ENCODE measurements around the gene LEMD3. TPM values are rescaled to one million over a fixed set of nuclear protein-coding genes. Genes with fewer than 3 reads are reported as not detected.
"Not testable (repeated sequence)": the region's sequence is repeated elsewhere in the genome, so short reads cannot be mapped to it uniquely, and the experiment has no call there.

Gene LEMD3
- total RNA-seq, 1 experiment from 2014 or later, result 46.8 TPM

- Mint-ChIP-seq H3K36me3 (ENCODE audit: insufficient read depth, unreplicated experiment) (peaks cover 16% of the 10 kb centered on the region), H3K27ac (ENCODE audit: unreplicated experiment) (no peak within 1 kb of the TSS), H3K4me3 (ENCODE audit: low read depth, unreplicated experiment) (peak within 1 kb of the TSS; percentile 63), H3K27me3 (ENCODE audit: unreplicated experiment) (peaks cover 39% of the 10 kb centered on the region), H3K4me1 (ENCODE audit: low read depth, unreplicated experiment) (no peaks in the 10 kb centered on the region), H3K9me3 (ENCODE audit: low read depth, unreplicated experiment) (no peaks in the 10 kb centered on the region)
- BruUV-seq (replicated peaks), result no TSS peak
- intact Hi-C loops (cut with micrococcal nuclease; ENCODE audit: unreplicated experiment), result no loop called here
- CTCF ChIA-PET, result no interaction called here
- TF ChIP-seq CTCF (IDR thresholded peaks at IDR 0.05; ENCODE audit: unreplicated experiment), result no peak
- DNase-seq, result peak; percentile 61
Measured at GRCh38 chr12:65278576-65279368, 109.4 kb downstream of the LEMD3 start, which contains the start of gene MSRB3. Gene MSRB3 (plus strand): TSS chr12:65278683. CDS start chr12:65308580, 29,897 bp downstream.

GRCh38 chr12:65279369-65280112, 110.2 kb downstream of the LEMD3 start:
- BruUV-seq (replicated peaks), result no TSS peak
- CTCF ChIA-PET, result no interaction called here

GRCh38 chr12:65280306-65280705, 110.9 kb downstream of the LEMD3 start:
- H3K27me3 Mint-ChIP-seq (ENCODE audit: unreplicated experiment), result peaks cover 34% of the 10 kb centered on the region
- no peak overlapping the region for H3K4me3 Mint-ChIP-seq (ENCODE audit: low read depth, unreplicated experiment)
- H3K27ac Mint-ChIP-seq (ENCODE audit: unreplicated experiment), result no peak overlapping the region
- no peaks in the 10 kb centered on the region for H3K4me1 Mint-ChIP-seq (ENCODE audit: low read depth, unreplicated experiment)
- intact Hi-C loops (cut with micrococcal nuclease; ENCODE audit: unreplicated experiment), result no loop called here
- no peaks in the 10 kb centered on the region for H3K9me3 Mint-ChIP-seq (ENCODE audit: low read depth, unreplicated experiment)
- no TSS peak for BruUV-seq (replicated peaks)
- TF ChIP-seq CTCF (IDR thresholded peaks at IDR 0.05; ENCODE audit: unreplicated experiment), result no peak
- no peak for DNase-seq
- CTCF ChIA-PET, result no interaction called here
- H3K36me3 Mint-ChIP-seq (ENCODE audit: insufficient read depth, unreplicated experiment), result peaks cover 16% of the 10 kb centered on the region

More at GRCh38 chr12:65279369-65280112, 110.2 kb downstream of the LEMD3 start:
- intact Hi-C loops (cut with micrococcal nuclease; ENCODE audit: unreplicated experiment), result no loop called here
- DNase-seq, result no peak
- TF ChIP-seq CTCF (IDR thresholded peaks at IDR 0.05; ENCODE audit: unreplicated experiment), result no peak
- H3K36me3 Mint-ChIP-seq (ENCODE audit: insufficient read depth, unreplicated experiment), result peaks cover 16% of the 10 kb centered on the region
- H3K4me3 Mint-ChIP-seq (ENCODE audit: low read depth, unreplicated experiment), result peak overlapping the region; percentile 63
- no peak overlapping the region for H3K27ac Mint-ChIP-seq (ENCODE audit: unreplicated experiment)
- no peaks in the 10 kb centered on the region for H3K9me3 Mint-ChIP-seq (ENCODE audit: low read depth, unreplicated experiment)
- H3K27me3 Mint-ChIP-seq (ENCODE audit: unreplicated experiment), result peaks cover 39% of the 10 kb centered on the region
- no peaks in the 10 kb centered on the region for H3K4me1 Mint-ChIP-seq (ENCODE audit: low read depth, unreplicated experiment)

GRCh38 chr12:65282840-65283239, 113.5 kb downstream of the LEMD3 start:
- BruUV-seq (replicated peaks), result no TSS peak
- intact Hi-C loops (cut with micrococcal nuclease; ENCODE audit: unreplicated experiment), result loop anchor here (2.0 kb wide), 1 partner anchor 398 kb away; no protein-coding TSS in a partner anchor
- DNase-seq, result no peak
- no peaks in the 10 kb centered on the region for H3K4me1 Mint-ChIP-seq (ENCODE audit: low read depth, unreplicated experiment)
- peaks cover 21% of the 10 kb centered on the region for H3K27me3 Mint-ChIP-seq (ENCODE audit: unreplicated experiment)
- CTCF ChIA-PET, result interaction anchor here (0.7 kb wide), 1 partner anchor 415 kb away, joined by 3 read pairs; no protein-coding TSS in a partner anchor
- no peaks in the 10 kb centered on the region for H3K9me3 Mint-ChIP-seq (ENCODE audit: low read depth, unreplicated experiment)
- peaks cover 15% of the 10 kb centered on the region for H3K36me3 Mint-ChIP-seq (ENCODE audit: insufficient read depth, unreplicated experiment)
- no peak overlapping the region for H3K27ac Mint-ChIP-seq (ENCODE audit: unreplicated experiment)
- no peak for TF ChIP-seq CTCF (IDR thresholded peaks at IDR 0.05; ENCODE audit: unreplicated experiment)
- H3K4me3 Mint-ChIP-seq (ENCODE audit: low read depth, unreplicated experiment), result no peak overlapping the region

- H3K9me3 Mint-ChIP-seq (ENCODE audit: low read depth, unreplicated experiment); DNase-seq; H3K27me3 Mint-ChIP-seq (ENCODE audit: unreplicated experiment); H3K4me1 Mint-ChIP-seq (ENCODE audit: low read depth, unreplicated experiment); H3K27ac Mint-ChIP-seq (ENCODE audit: unreplicated experiment); H3K4me3 Mint-ChIP-seq (ENCODE audit: low read depth, unreplicated experiment); CTCF ChIA-PET; H3K36me3 Mint-ChIP-seq (ENCODE audit: insufficient read depth, unreplicated experiment); BruUV-seq (replicated peaks); intact Hi-C loops (cut with micrococcal nuclease; ENCODE audit: unreplicated experiment): not testable (repeated sequence)
Measured at GRCh38 chr12:65285532-65285931, 116.1 kb downstream of the LEMD3 start.
